ENCODE results near the gene SRRM5. TPM values are rescaled to one million over a fixed set of nuclear protein-coding genes. Genes with fewer than 3 reads are reported as not detected.

SRRM5 gene
- total and polyA plus RNA-seq, 12 donors: 0.11 to 1.6 (median 0.24) TPM; not detected in 2

DNA sequence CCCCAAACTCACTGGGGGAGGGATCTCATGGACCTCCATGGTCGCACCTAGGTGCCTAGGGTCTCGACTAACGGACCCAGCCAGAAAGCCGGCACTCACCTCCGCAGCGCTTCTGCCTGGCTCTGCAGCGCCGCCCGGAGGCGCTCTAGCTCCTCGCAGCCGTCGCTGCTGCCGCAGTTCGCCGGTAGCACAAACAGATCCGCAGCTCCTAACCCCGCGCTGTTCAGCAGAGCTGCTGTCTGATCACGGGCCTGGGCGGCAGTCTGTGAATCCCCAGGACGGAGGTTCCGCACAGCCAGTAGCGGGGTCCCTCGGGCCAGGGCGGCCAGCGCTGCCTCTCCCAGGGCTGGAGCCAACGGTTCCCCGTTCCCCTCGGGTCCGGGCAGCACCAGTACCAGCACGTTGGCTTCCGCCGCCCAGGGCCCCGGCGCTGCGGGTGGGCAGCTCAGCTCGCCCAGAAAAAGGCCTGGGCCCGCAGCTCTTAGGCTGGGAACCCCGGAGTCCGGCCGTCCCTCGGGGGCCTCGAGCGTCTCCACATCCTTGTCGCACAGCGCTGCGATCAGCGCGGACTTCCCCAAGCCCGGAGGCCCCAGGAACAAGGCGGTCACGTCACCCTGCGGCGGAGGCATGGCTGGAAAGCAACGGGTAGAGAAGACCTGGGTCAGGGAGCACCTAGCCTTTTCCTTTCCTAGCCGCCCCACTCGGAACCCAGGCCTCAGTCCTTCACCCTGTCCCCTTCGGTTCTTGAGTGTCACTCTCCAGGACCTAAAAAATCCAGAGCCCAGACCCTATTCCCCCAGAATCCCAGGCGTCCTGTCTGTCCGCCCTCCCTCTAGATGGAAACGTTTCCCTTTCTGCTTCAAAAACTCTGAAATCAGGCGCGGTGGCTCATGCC is 16.9 kb upstream of the SRRM5 start:
- TF ChIP-seq, protein P1, sequence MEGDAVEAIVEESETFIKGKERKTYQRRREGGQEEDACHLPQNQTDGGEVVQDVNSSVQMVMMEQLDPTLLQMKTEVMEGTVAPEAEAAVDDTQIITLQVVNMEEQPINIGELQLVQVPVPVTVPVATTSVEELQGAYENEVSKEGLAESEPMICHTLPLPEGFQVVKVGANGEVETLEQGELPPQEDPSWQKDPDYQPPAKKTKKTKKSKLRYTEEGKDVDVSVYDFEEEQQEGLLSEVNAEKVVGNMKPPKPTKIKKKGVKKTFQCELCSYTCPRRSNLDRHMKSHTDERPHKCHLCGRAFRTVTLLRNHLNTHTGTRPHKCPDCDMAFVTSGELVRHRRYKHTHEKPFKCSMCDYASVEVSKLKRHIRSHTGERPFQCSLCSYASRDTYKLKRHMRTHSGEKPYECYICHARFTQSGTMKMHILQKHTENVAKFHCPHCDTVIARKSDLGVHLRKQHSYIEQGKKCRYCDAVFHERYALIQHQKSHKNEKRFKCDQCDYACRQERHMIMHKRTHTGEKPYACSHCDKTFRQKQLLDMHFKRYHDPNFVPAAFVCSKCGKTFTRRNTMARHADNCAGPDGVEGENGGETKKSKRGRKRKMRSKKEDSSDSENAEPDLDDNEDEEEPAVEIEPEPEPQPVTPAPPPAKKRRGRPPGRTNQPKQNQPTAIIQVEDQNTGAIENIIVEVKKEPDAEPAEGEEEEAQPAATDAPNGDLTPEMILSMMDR (IDR thresholded peaks at IDR 0.05): peak in 8 of 9 donors; percentile 29 to 78 (median 53)
- ATAC-seq (peak in 2 of 8 donors; percentile 7), DNase-seq (peak in 1 of 2 donors; percentile 44)
- H3K9me3 ChIP-seq: no peaks in the 10 kb centered on the region
- no peaks in the 10 kb centered on the region for H3K27me3 ChIP-seq
- peak overlapping the region in 9 of 10 donors; percentile 57 to 99 (median 97) for H3K27ac ChIP-seq
- intact Hi-C loops (cut with DNase I): loop anchor here in 6 of 10 donors (5.0 to 10.0 kb wide), 3 partner anchors 58 to 63 kb away; partner anchors contain the start of gene ZNF575 (in 4 of the 6)
- peaks cover 16 to 45% (median 38%) of the 10 kb centered on the region in 9 donors for H3K4me1 ChIP-seq
- peak overlapping the region; percentile 32 to 78 (median 72) for H3K4me3 ChIP-seq
- 4% methylated on average over 64 of the region's 64 CpGs for WGBS, 2 donors
- H3K36me3 ChIP-seq: peaks cover 6 to 66% (median 38%) of the 10 kb centered on the region in 9 donors

- intact Hi-C loops (cut with DNase I): loop anchor here in 5 of 10 donors (5.0 to 10.0 kb wide), 3 partner anchors 58 to 63 kb away; partner anchors contain the start of gene ZNF575 (in 4 of the 5)
- no peak for DNase-seq
- Histone ChIP-seq H3K36me3 (peaks cover 6 to 66% (median 35%) of the 10 kb centered on the region in 9 donors), H3K4me3 (peak overlapping the region; percentile 32 to 78 (median 72)), H3K27me3 (no peaks in the 10 kb centered on the region), H3K9me3 (no peaks in the 10 kb centered on the region), H3K4me1 (peaks cover 16 to 45% (median 38%) of the 10 kb centered on the region in 9 donors), H3K27ac (peak overlapping the region in 9 of 10 donors; percentile 57 to 99 (median 97))
- ATAC-seq: peak; percentile 1 to 27 (median 20)
- TF ChIP-seq, protein P1 (IDR thresholded peaks at IDR 0.05): no peak
- 1 to 2% methylated on average over 18 of the region's 18 CpGs for WGBS, 2 donors
Observed at GRCh38 chr19:43595605-43595998, 16.3 kb upstream of the SRRM5 start.

DNA sequence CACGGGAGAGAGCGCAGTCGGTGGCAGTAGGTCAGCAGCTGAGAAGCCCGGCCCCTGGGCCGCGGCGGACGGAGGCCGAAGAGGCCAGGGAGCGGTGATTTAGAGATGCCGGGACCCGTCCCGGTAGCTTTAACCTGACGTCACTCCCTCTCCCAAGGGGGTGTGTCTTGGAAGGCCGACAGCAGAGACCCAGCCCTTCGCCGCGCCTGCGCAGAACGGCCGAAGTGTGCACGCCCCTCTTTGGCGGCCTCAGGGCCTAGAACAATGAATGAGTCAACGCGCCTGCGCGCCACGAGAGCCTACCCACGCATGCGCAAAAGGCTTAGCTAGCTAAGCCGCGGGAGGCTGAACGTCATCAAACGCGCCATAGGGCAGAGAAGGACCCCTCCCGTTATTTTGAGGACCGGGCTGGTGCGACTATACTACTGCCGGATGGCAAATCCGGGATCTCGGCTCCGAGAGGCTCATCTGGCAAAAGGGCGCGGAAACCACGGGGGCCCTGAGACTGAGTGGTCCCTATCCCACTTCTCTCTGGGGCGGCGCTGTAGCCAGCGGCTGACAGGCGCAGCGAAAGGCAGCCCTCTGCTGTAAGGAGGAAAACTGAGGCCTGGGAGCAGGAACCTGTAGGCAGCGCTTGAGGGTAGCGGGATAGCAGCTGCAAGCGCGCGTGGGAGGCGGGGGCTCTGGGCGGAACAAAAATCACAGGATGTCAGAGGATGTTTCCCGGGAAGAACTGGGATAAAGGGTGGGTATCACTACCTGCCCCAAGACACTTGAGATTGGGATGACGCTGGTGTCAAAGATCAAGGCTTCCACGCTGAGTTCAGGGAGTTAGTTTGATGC is 15.7 kb upstream of the SRRM5 start, which contains the start of the genes IRGQ and ZNF576:
Gene IRGQ (minus strand): TSS at position 136 of the 843 bp plus-strand sequence. CDS start 796 bp downstream, outside the sequence.
Gene ZNF576 (plus strand): TSS at position 597 of the 843 bp plus-strand sequence. CDS start 514 bp downstream, outside the sequence.
- ATAC-seq (peak; percentile 93 to 97 (median 94)), DNase-seq (peak; percentile 100)
- Histone ChIP-seq H3K27ac (peak within 1 kb of the TSS; percentile 94 to 99 (median 97)), H3K36me3 (peaks cover 6 to 70% (median 30%) of the 10 kb centered on the region in 9 donors), H3K4me3 (peak within 1 kb of the TSS; percentile 55 to 78 (median 72)), H3K9me3 (no peaks in the 10 kb centered on the region), H3K27me3 (no peaks in the 10 kb centered on the region), H3K4me1 (peaks cover 16 to 46% (median 38%) of the 10 kb centered on the region in 9 donors)
- intact Hi-C loops (cut with DNase I): loop anchor here in 5 of 10 donors (1.0 to 10.0 kb wide), 5 partner anchors 21 to 64 kb away; partner anchors contain the start of genes PINLYP (in 4 of the 5), XRCC1 (in 4 of the 5), ZNF575 (in 4 of the 5) and ZNF428 (in 2 of the 5)
- TF ChIP-seq, protein P1 (IDR thresholded peaks at IDR 0.05): peak in 2 of 9 donors; percentile 5 to 16
- 0 to 1% methylated on average over 60 of the region's 60 CpGs for WGBS, 2 donors
